PC-3 (cell line): ENCODE measurements around the gene NKX6-1.

Source experiments
- EZH2 ChIP-seq: fragments of 300-600 bp; sonication (generic); IDR thresholded peaks from one replicate; pipeline ENCODE4 v1.6.1; 2017; ENCODE audit warnings: antibody characterized with exemption, mild to moderate bottlenecking, low read length; ENCODE audit not compliant: unreplicated experiment
- EZH2phosphoT487 ChIP-seq: fragments of 300-600 bp; sonication (generic); IDR thresholded peaks from 2 replicates; pipeline ENCODE4 v1.6.1; 2018; ENCODE audit warnings: mild to moderate bottlenecking, antibody characterized with exemption, low read length, borderline replicate concordance

GRCh38 chr4:84483688-84484087 is 15.4 kb downstream of the NKX6-1 start:
- TF ChIP-seq EZH2phosphoT487 (no peak), EZH2 (no peak)
